ENCODE results near the gene DLGAP1. TPM values are rescaled to one million over a fixed set of nuclear protein-coding genes. Genes with fewer than 3 reads are reported as not detected.

DLGAP1 gene
- total and polyA plus RNA-seq, 2 of the 4 experiments (the other 2 are of a cell fraction): under 0.01 to 0.09 TPM

DNA sequence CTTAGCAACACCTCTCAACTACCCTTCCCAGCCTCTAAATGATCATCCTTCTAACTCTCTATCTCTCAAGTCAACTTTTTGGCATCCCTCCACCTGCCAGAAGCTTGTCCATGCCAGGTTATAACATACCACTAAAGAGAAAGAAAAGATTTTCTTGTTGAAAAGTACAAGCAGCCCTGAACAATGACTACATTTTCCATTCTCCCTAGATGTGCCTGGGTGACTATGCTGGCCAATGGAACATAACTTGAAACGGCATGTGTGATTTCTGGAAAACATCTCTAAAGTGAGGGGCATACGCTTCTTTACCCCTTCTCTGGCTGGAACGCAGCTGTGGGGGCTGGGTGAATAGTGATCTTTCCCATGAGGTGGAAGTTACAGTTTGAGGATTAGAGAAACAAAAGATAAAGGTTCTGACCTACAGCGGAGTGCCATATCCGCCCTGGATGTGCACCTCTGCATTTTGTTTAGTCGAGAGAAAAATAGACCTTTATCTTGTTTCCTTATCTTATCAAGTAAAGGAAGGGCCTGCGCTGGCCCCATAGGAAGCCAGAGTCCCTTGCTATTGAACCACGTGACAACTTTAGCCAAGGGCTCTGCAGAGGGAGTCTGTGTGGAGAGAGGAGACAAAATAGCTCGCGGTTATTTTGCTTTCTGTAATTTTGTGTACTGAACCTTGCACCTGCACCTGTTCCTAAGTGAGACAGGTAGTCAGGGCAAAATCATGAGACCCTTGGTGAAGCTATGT is 568.4 kb downstream of the DLGAP1 start:
- Histone ChIP-seq H3K27ac (ENCODE audit: insufficient read depth, low read length) (no peak overlapping the region), H3K4ac (ENCODE audit: low read depth, low read length) (no peak overlapping the region), H2AFZ (replicated peaks; ENCODE audit: low read length, poor library complexity) (no peak overlapping the region), H3K18ac (ENCODE audit: low read depth, low read length) (no peak overlapping the region), H3K79me1 (ENCODE audit: low read depth in 1 of 2, low read length in 2 of 2) (no peaks in the 10 kb centered on the region), H4K5ac (ENCODE audit: low read depth, low read length) (no peak overlapping the region), H2BK120ac (ENCODE audit: low read depth, low read length) (no peak overlapping the region), H2BK20ac (ENCODE audit: low read depth, low read length) (no peak overlapping the region), H3K23ac (ENCODE audit: low read depth, low read length) (no peak overlapping the region), H3K36me3 (ENCODE audit: control insufficient read depth, insufficient read depth, low read length) (no peaks in the 10 kb centered on the region), H2AK5ac (ENCODE audit: low read depth, low read length) (no peak overlapping the region), H3K4me3 (ENCODE audit: insufficient read depth, low read depth, low read length) (no peak overlapping the region), H3K14ac (replicated peaks; ENCODE audit: low read depth, low read length) (no peak overlapping the region), H3K4me1 (ENCODE audit: control insufficient read depth, insufficient read depth, low read length) (peaks cover 7% of the 10 kb centered on the region), H3K9me1 (ENCODE audit: insufficient read depth, low read length) (no peaks in the 10 kb centered on the region), H4K8ac (ENCODE audit: low read depth in 2 of 2, low read length in 2 of 2) (no peak overlapping the region), H3K9ac (ENCODE audit: low read depth, low read length) (no peak overlapping the region), H4K91ac (ENCODE audit: insufficient read depth, low read depth, low read length) (no peak overlapping the region), H4K20me1 (ENCODE audit: insufficient read depth, low read length) (no peaks in the 10 kb centered on the region), H3K4me2 (ENCODE audit: low read depth, low read length) (no peak overlapping the region), H2AK9ac (replicated peaks; ENCODE audit: low read depth, low read length, poor library complexity) (no peak overlapping the region), H2BK5ac (ENCODE audit: low read depth, low read length, poor library complexity, severe bottlenecking) (no peak overlapping the region), H3K27me3 (ENCODE audit: control insufficient read depth, insufficient read depth, low read length) (no peaks in the 10 kb centered on the region), H3K9me3 (ENCODE audit: control insufficient read depth, insufficient read depth, low read length) (no peaks in the 10 kb centered on the region), H3K56ac (ENCODE audit: extremely low read depth, insufficient read depth, low read length) (no peak overlapping the region), H2BK15ac (ENCODE audit: low read depth, low read length) (no peak overlapping the region)
- TF ChIP-seq CEBPB (IDR thresholded peaks at IDR 0.05; ENCODE audit: low read depth, low read length) (no peak), MAZ (IDR thresholded peaks at IDR 0.05; ENCODE audit: borderline replicate concordance, low read depth, low read length) (no peak), USF2 (IDR thresholded peaks at IDR 0.05; ENCODE audit: low read depth, low read length) (no peak), SMC3 (IDR thresholded peaks at IDR 0.05; ENCODE audit: low read depth, low read length) (no peak), NFE2L2 (IDR thresholded peaks at IDR 0.05; ENCODE audit: low read depth, low read length) (no peak), RFX5 (IDR thresholded peaks at IDR 0.05; ENCODE audit: low read depth, low read length) (no peak), BHLHE40 (IDR thresholded peaks at IDR 0.05; ENCODE audit: low read depth, low read length) (no peak), MXI1 (IDR thresholded peaks at IDR 0.05; ENCODE audit: borderline replicate concordance, low read depth, low read length) (no peak), RCOR1 (IDR thresholded peaks at IDR 0.05; ENCODE audit: insufficient replicate concordance, low read length) (no peak)
- TF ChIP-seq, protein P1, sequence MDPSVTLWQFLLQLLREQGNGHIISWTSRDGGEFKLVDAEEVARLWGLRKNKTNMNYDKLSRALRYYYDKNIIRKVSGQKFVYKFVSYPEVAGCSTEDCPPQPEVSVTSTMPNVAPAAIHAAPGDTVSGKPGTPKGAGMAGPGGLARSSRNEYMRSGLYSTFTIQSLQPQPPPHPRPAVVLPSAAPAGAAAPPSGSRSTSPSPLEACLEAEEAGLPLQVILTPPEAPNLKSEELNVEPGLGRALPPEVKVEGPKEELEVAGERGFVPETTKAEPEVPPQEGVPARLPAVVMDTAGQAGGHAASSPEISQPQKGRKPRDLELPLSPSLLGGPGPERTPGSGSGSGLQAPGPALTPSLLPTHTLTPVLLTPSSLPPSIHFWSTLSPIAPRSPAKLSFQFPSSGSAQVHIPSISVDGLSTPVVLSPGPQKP (IDR thresholded peaks at IDR 0.05; ENCODE audit: borderline replicate concordance, low read depth, low read length): no peak
- no TSS peak for BruUV-seq (replicated peaks)
- WGBS, 2 experiments (ENCODE audit: extremely low coverage in 2 of 2, insufficient read length in 1 of 2): 40% methylated on average over 2 of the region's 10 CpGs; no CpG with 5 or more reads in 1 of the 2 experiments
- intact Hi-C loops (cut with micrococcal nuclease): no loop called here
- dilution Hi-C loops (cut with HindIII; ENCODE audit: low sequenced_read_pairs, unreplicated experiment): no loop called here
- DNase-seq (no peak), ATAC-seq (ENCODE audit: low read depth) (no peak; the same call in 1 of the 2 replicates)
- POLR2A ChIA-PET (ENCODE audit: unreplicated experiment): no interaction called here
- in situ Hi-C loops (cut with MboI; ENCODE audit: low sequenced_read_pairs): no loop called here
- CTCF ChIA-PET: interaction anchor here (0.5 kb wide), 1 partner anchor 31 kb away, joined by 3 read pairs; no protein-coding TSS in a partner anchor
